Activated T-cell treated with anti-CD3 and anti-CD28 coated beads, Interleukin-2, amount 50 U/mL, for 24 hours (primary cell): ENCODE results near the gene KCNMB2.

Experiments used
- DNase-seq: peaks from one replicate; pipeline ENCODE4 v3.0.0-alpha.2; 2020
- H3K27ac Mint-ChIP-seq: 2 replicates; pipeline ENCODE4 v1.8.0; 2020; ENCODE audit warnings: mild to moderate bottlenecking, mixed read lengths
- H3K27me3 Mint-ChIP-seq: 2 replicates; pipeline ENCODE4 v1.8.0; 2020; ENCODE audit warnings: mixed read lengths
- H3K36me3 Mint-ChIP-seq: 2 replicates; pipeline ENCODE4 v1.8.0; 2020; ENCODE audit warnings: low read depth, mixed read lengths
- H3K4me1 Mint-ChIP-seq: 2 replicates; pipeline ENCODE4 v1.8.0; 2020; ENCODE audit warnings: low read depth, mixed read lengths
- H3K4me3 Mint-ChIP-seq: 2 replicates; pipeline ENCODE4 v1.8.0; 2020; ENCODE audit warnings: mild to moderate bottlenecking, moderate library complexity, mixed read lengths
- H3K9me3 Mint-ChIP-seq: 2 replicates; pipeline ENCODE4 v1.8.0; 2020; ENCODE audit warnings: mixed read lengths

KCNMB2 gene

GRCh38 chr3:178536211-178537079, at the start of gene KCNMB2:
TSS of gene KCNMB2 (plus strand) at chr3:178536436.
- H3K4me3 Mint-ChIP-seq = no peak within 1 kb of the TSS
- no peak for DNase-seq

GRCh38 chr3:178486903-178487302, 49.3 kb upstream of the KCNMB2 start:
- Mint-ChIP-seq H3K27ac (no peak overlapping the region), H3K27me3 (peaks cover 8% of the 10 kb centered on the region), H3K4me3 (no peak overlapping the region), H3K36me3 (no peaks in the 10 kb centered on the region), H3K9me3 (no peaks in the 10 kb centered on the region), H3K4me1 (no peaks in the 10 kb centered on the region)
- DNase-seq = no peak

More at GRCh38 chr3:178536211-178537079, at the start of gene KCNMB2:
- Mint-ChIP-seq H3K4me1 (peaks cover 6% of the 10 kb centered on the region), H3K36me3 (no peaks in the 10 kb centered on the region), H3K9me3 (peaks cover 1% of the 10 kb centered on the region), H3K27ac (no peak within 1 kb of the TSS), H3K27me3 (peaks cover 53% of the 10 kb centered on the region)

GRCh38 chr3:178487752-178488151, 48.5 kb upstream of the KCNMB2 start:
- Mint-ChIP-seq H3K27me3 (peaks cover 5% of the 10 kb centered on the region), H3K4me3 (no peak overlapping the region), H3K27ac (no peak overlapping the region), H3K36me3 (no peaks in the 10 kb centered on the region), H3K9me3 (no peaks in the 10 kb centered on the region), H3K4me1 (no peaks in the 10 kb centered on the region)
- DNase-seq = no peak

GRCh38 chr3:178491751-178492150, 44.5 kb upstream of the KCNMB2 start:
- H3K9me3 Mint-ChIP-seq = no peaks in the 10 kb centered on the region
- no peak overlapping the region for H3K27ac Mint-ChIP-seq
- DNase-seq = no peak
- no peaks in the 10 kb centered on the region for H3K27me3 Mint-ChIP-seq
- H3K4me3 Mint-ChIP-seq = no peak overlapping the region
- H3K4me1 Mint-ChIP-seq = no peaks in the 10 kb centered on the region
- H3K36me3 Mint-ChIP-seq = no peaks in the 10 kb centered on the region

- Mint-ChIP-seq H3K4me3 (no peak overlapping the region), H3K27me3 (no peaks in the 10 kb centered on the region), H3K4me1 (no peaks in the 10 kb centered on the region), H3K27ac (no peak overlapping the region), H3K9me3 (no peaks in the 10 kb centered on the region), H3K36me3 (no peaks in the 10 kb centered on the region)
- DNase-seq = no peak
Observed at GRCh38 chr3:178492491-178492890, 43.7 kb upstream of the KCNMB2 start.

- H3K9me3 Mint-ChIP-seq = no peaks in the 10 kb centered on the region
- no peak overlapping the region for H3K4me3 Mint-ChIP-seq
- H3K4me1 Mint-ChIP-seq = no peaks in the 10 kb centered on the region
- H3K27me3 Mint-ChIP-seq = peaks cover 3% of the 10 kb centered on the region
- H3K36me3 Mint-ChIP-seq = no peaks in the 10 kb centered on the region
- H3K27ac Mint-ChIP-seq = no peak overlapping the region
- no peak for DNase-seq
Observed at GRCh38 chr3:178494386-178494785, 41.9 kb upstream of the KCNMB2 start.

- no peak for DNase-seq
- H3K9me3 Mint-ChIP-seq = no peaks in the 10 kb centered on the region
- no peak overlapping the region for H3K4me3 Mint-ChIP-seq
- peaks cover 3% of the 10 kb centered on the region for H3K4me1 Mint-ChIP-seq
- peaks cover 3% of the 10 kb centered on the region for H3K27me3 Mint-ChIP-seq
- no peak overlapping the region for H3K27ac Mint-ChIP-seq
- H3K36me3 Mint-ChIP-seq = no peaks in the 10 kb centered on the region
Observed at GRCh38 chr3:178496911-178497310, 39.3 kb upstream of the KCNMB2 start.

GRCh38 chr3:178498871-178499270, 37.4 kb upstream of the KCNMB2 start:
- H3K4me1 Mint-ChIP-seq = peaks cover 3% of the 10 kb centered on the region
- H3K4me3 Mint-ChIP-seq = no peak overlapping the region
- no peak for DNase-seq
- H3K27me3 Mint-ChIP-seq = peaks cover 3% of the 10 kb centered on the region
- H3K27ac Mint-ChIP-seq = no peak overlapping the region
- no peaks in the 10 kb centered on the region for H3K9me3 Mint-ChIP-seq
- H3K36me3 Mint-ChIP-seq = no peaks in the 10 kb centered on the region

- DNase-seq = no peak
Observed at GRCh38 chr3:178500631-178501030, 35.6 kb upstream of the KCNMB2 start.

GRCh38 chr3:178504128-178504527, 32.1 kb upstream of the KCNMB2 start:
- no peak overlapping the region for H3K4me3 Mint-ChIP-seq
- peaks cover 3% of the 10 kb centered on the region for H3K4me1 Mint-ChIP-seq
- no peaks in the 10 kb centered on the region for H3K36me3 Mint-ChIP-seq
- no peaks in the 10 kb centered on the region for H3K9me3 Mint-ChIP-seq
- no peak overlapping the region for H3K27ac Mint-ChIP-seq
- peaks cover 10% of the 10 kb centered on the region for H3K27me3 Mint-ChIP-seq
- DNase-seq = no peak

More at GRCh38 chr3:178500631-178501030, 35.6 kb upstream of the KCNMB2 start:
- Mint-ChIP-seq H3K36me3 (no peaks in the 10 kb centered on the region), H3K27me3 (peaks cover 10% of the 10 kb centered on the region), H3K9me3 (no peaks in the 10 kb centered on the region), H3K27ac (no peak overlapping the region), H3K4me3 (no peak overlapping the region), H3K4me1 (peaks cover 3% of the 10 kb centered on the region)

- H3K36me3 Mint-ChIP-seq = no peaks in the 10 kb centered on the region
- H3K27me3 Mint-ChIP-seq = peaks cover 13% of the 10 kb centered on the region
Observed at GRCh38 chr3:178505832-178506231, 30.4 kb upstream of the KCNMB2 start.

GRCh38 chr3:178507507-178508442, 28.5 kb upstream of the KCNMB2 start:
- H3K27ac Mint-ChIP-seq = no peak overlapping the region
- H3K4me3 Mint-ChIP-seq = no peak overlapping the region
- no peaks in the 10 kb centered on the region for H3K9me3 Mint-ChIP-seq
- DNase-seq = no peak
- H3K36me3 Mint-ChIP-seq = no peaks in the 10 kb centered on the region
- no peaks in the 10 kb centered on the region for H3K4me1 Mint-ChIP-seq
- H3K27me3 Mint-ChIP-seq = peaks cover 13% of the 10 kb centered on the region

More at GRCh38 chr3:178505832-178506231, 30.4 kb upstream of the KCNMB2 start:
- no peaks in the 10 kb centered on the region for H3K9me3 Mint-ChIP-seq
- DNase-seq = no peak
- H3K27ac Mint-ChIP-seq = no peak overlapping the region
- H3K4me3 Mint-ChIP-seq = no peak overlapping the region
- H3K4me1 Mint-ChIP-seq = no peaks in the 10 kb centered on the region

- peaks cover 13% of the 10 kb centered on the region for H3K27me3 Mint-ChIP-seq
- no peaks in the 10 kb centered on the region for H3K9me3 Mint-ChIP-seq
- DNase-seq = no peak
- H3K4me3 Mint-ChIP-seq = no peak overlapping the region
- H3K36me3 Mint-ChIP-seq = no peaks in the 10 kb centered on the region
- no peaks in the 10 kb centered on the region for H3K4me1 Mint-ChIP-seq
- H3K27ac Mint-ChIP-seq = no peak overlapping the region
Observed at GRCh38 chr3:178508443-178508825, 27.8 kb upstream of the KCNMB2 start.

GRCh38 chr3:178510496-178510895, 25.7 kb upstream of the KCNMB2 start:
- Mint-ChIP-seq H3K27me3 (peaks cover 6% of the 10 kb centered on the region), H3K4me3 (no peak overlapping the region), H3K27ac (no peak overlapping the region), H3K4me1 (no peaks in the 10 kb centered on the region), H3K9me3 (no peaks in the 10 kb centered on the region), H3K36me3 (no peaks in the 10 kb centered on the region)
- DNase-seq = no peak

GRCh38 chr3:178512647-178513046, 23.6 kb upstream of the KCNMB2 start:
- DNase-seq = no peak
- Mint-ChIP-seq H3K36me3 (no peaks in the 10 kb centered on the region), H3K4me1 (no peaks in the 10 kb centered on the region), H3K27ac (no peak overlapping the region), H3K4me3 (no peak overlapping the region), H3K9me3 (no peaks in the 10 kb centered on the region), H3K27me3 (peaks cover 6% of the 10 kb centered on the region)
